Transverse colon (tissue), 4 donors: ENCODE data around the gene AGAP1. TPM values are rescaled to one million over a fixed set of nuclear protein-coding genes. Genes with fewer than 3 reads are reported as not detected.

ENCODE experiments used
- DNase-seq: peaks from one replicate; pipeline ENCODE4 v3.0.0-alpha.2; 2019
- H3K27ac ChIP-seq, 4 donors: fragments of 200-600 bp; sonication (generic); 2 replicates each; pipeline ENCODE4 v1.5.1; 2016 to 2018; ENCODE audit warnings: inconsistent platforms in 4 of 4
- H3K27me3 ChIP-seq: fragments of 200-600 bp; sonication (generic); 2 replicates; pipeline ENCODE4 v1.5.1; 2017; ENCODE audit warnings: inconsistent platforms
- H3K36me3 ChIP-seq, 4 donors: fragments of 200-600 bp; sonication (generic); 2 replicates each; pipeline ENCODE4 v1.5.1; 2017 to 2019; ENCODE audit warnings: inconsistent platforms in 4 of 4
- H3K4me1 ChIP-seq, 4 donors: fragments of 200-600 bp; sonication (generic); 2 replicates each; pipeline ENCODE4 v1.5.1; 2017 to 2020; ENCODE audit warnings: inconsistent platforms in 4 of 4
- H3K4me3 ChIP-seq, 4 donors: fragments of 200-600 bp; sonication (generic); 1 replicate in 1 of 4; 2 replicates in 3 of 4; pipeline versions ENCODE4 v1.5.1 to v1.6.1; 2017 to 2019; ENCODE audit warnings: inconsistent platforms in 4 of 4
- H3K9me3 ChIP-seq, 2 donors: fragments of 200-600 bp; sonication (generic); 2 replicates each; pipeline ENCODE4 v1.5.1; 2017 to 2019; ENCODE audit warnings: inconsistent platforms in 2 of 2
- CTCF ChIP-seq, 5 experiments: fragments of 200-600 bp in 3 of 5; fragments of 450-650 bp in 2 of 5; sonication (generic) in 3 of 5; IDR thresholded peaks; 1 replicate in 2 of 5; 2 replicates in 3 of 5; pipeline ENCODE4 v1.5.1; 2016 to 2017; ENCODE audit warnings: antibody characterized with exemption in 5 of 5, inconsistent platforms in 3 of 5, mild to moderate bottlenecking in 2 of 5, moderate library complexity in 1 of 5
- EP300 ChIP-seq: sonication (generic); formaldehyde crosslinking; IDR thresholded peaks from one replicate; pipeline ENCODE4 v1.6.1; 2017; ENCODE audit warnings: antibody characterized with exemption, low read depth
- POLR2A ChIP-seq: fragments of 450-650 bp; IDR thresholded peaks from one replicate; pipeline ENCODE4 v1.6.1; 2016; ENCODE audit warnings: antibody characterized with exemption, mild to moderate bottlenecking, moderate library complexity
- POLR2AphosphoS5 ChIP-seq, 3 donors: sonication (generic); formaldehyde crosslinking; IDR thresholded peaks; one replicate each; pipeline ENCODE4 v1.6.1; 2016; ENCODE audit warnings: antibody characterized with exemption in 3 of 3
- WGBS, 2 donors: methylation state at CpG; one replicate each; pipeline ENCODE4 v1.1.5; 2018; ENCODE audit warnings: low coverage in 1 of 2; 5-methylcytosine and 5-hydroxymethylcytosine counted together
- in situ Hi-C, 4 donors: fragments of 200-750 bp; cut with MboI; loops; one replicate each; pipeline versions ENCODE4 v1.15.0 to v1.15.1; 2017; ENCODE audit warnings: low sequenced_read_pairs in 3 of 4, low pct_ligation_motif_present in 1 of 4, low pct_unique_long_range_greater_than_20kb in 1 of 4
- intact Hi-C: fragments of 100-400 bp; cut with DNase I; formaldehyde crosslinking; loops from one replicate; pipeline ENCODE4 v1.15.1; 2023; ENCODE audit warnings: low total_unique reads
- total RNA-seq, 4 donors: library from RNA; depleted of rRNA; stranded (reverse); fragments of >200 nt; gene quantifications; one replicate each; pipeline ENCODE4 v1.1.0, GENCODE V29; 2016

Gene AGAP1
- total RNA-seq, 4 donors from 2014 or later: 56.1 to 96.9 (median 71.2) TPM

- peaks cover 0 to 8% (median 3%) of the 10 kb centered on the region in 4 donors for H3K36me3 ChIP-seq
- TF ChIP-seq CTCF (IDR thresholded peaks at IDR 0.05) (no peak), POLR2A (no peak), EP300 (no peak), POLR2AphosphoS5 (IDR thresholded peaks at IDR 0.05) (no peak)
- no peak for DNase-seq
- no peak overlapping the region for H3K27ac ChIP-seq
- H3K4me3 ChIP-seq: no peak overlapping the region
- H3K4me1 ChIP-seq: no peaks in the 10 kb centered on the region
- in situ Hi-C loops: no loop called here
- intact Hi-C loops: no loop called here
- no peaks in the 10 kb centered on the region for H3K27me3 ChIP-seq
- no peaks in the 10 kb centered on the region for H3K9me3 ChIP-seq
- 89 to 92% methylated on average over 5 to 29 of the region's 29 CpGs for WGBS, 2 donors
These were observed 626.3 kb downstream of the AGAP1 start for GRCh38 chr2:236120141-236120601.

GRCh38 chr2:236120829-236121228 is 627.0 kb downstream of the AGAP1 start:
- Histone ChIP-seq H3K4me3 (no peak overlapping the region), H3K27me3 (no peaks in the 10 kb centered on the region), H3K9me3 (no peaks in the 10 kb centered on the region), H3K36me3 (peaks cover 0 to 8% (median 3%) of the 10 kb centered on the region in 4 donors), H3K4me1 (no peaks in the 10 kb centered on the region), H3K27ac (no peak overlapping the region)
- TF ChIP-seq CTCF (IDR thresholded peaks at IDR 0.05) (no peak), EP300 (no peak), POLR2A (no peak), POLR2AphosphoS5 (IDR thresholded peaks at IDR 0.05) (no peak)
- in situ Hi-C loops (no loop called here), intact Hi-C loops (no loop called here)
- DNase-seq: no peak
- WGBS, 2 donors: 68 to 100% methylated on average over 1 to 5 of the region's 5 CpGs

- H3K27ac ChIP-seq: no peak overlapping the region
- H3K36me3 ChIP-seq: peaks cover 0 to 8% (median 3%) of the 10 kb centered on the region in 4 donors
- no peaks in the 10 kb centered on the region for H3K9me3 ChIP-seq
- 87 to 94% methylated on average over 2 to 7 of the region's 7 CpGs for WGBS, 2 donors
- H3K4me3 ChIP-seq: no peak overlapping the region
- intact Hi-C loops (no loop called here), in situ Hi-C loops (no loop called here)
- no peaks in the 10 kb centered on the region for H3K27me3 ChIP-seq
- H3K4me1 ChIP-seq: no peaks in the 10 kb centered on the region
- DNase-seq: no peak
- TF ChIP-seq POLR2AphosphoS5 (IDR thresholded peaks at IDR 0.05) (no peak), POLR2A (no peak), CTCF (IDR thresholded peaks at IDR 0.05) (no peak), EP300 (no peak)
These were observed 627.7 kb downstream of the AGAP1 start for GRCh38 chr2:236121546-236121945.

- Histone ChIP-seq H3K36me3 (peaks cover 0 to 8% (median 3%) of the 10 kb centered on the region in 4 donors), H3K27me3 (no peaks in the 10 kb centered on the region), H3K27ac (no peak overlapping the region), H3K9me3 (no peaks in the 10 kb centered on the region), H3K4me1 (no peaks in the 10 kb centered on the region), H3K4me3 (no peak overlapping the region)
- DNase-seq: no peak
- intact Hi-C loops (no loop called here), in situ Hi-C loops (no loop called here)
- WGBS, 2 donors: 78 to 92% methylated on average over 2 to 3 of the region's 3 CpGs
- TF ChIP-seq CTCF (IDR thresholded peaks at IDR 0.05) (no peak), POLR2A (no peak), POLR2AphosphoS5 (IDR thresholded peaks at IDR 0.05) (no peak), EP300 (no peak)
These were observed 628.4 kb downstream of the AGAP1 start for GRCh38 chr2:236122236-236122635.
